Fibroblast of lung (primary cell): ENCODE measurements around the gene TRPM5. TPM values are rescaled to one million over a fixed set of nuclear protein-coding genes. Genes with fewer than 3 reads are reported as not detected.
"Not testable (repeated sequence)": the region's sequence is repeated elsewhere in the genome, so short reads cannot be mapped to it uniquely, and the experiment has no call there.

ENCODE experiments used
- DNase-seq, 2 donors: peaks; one replicate each; pipeline versions ENCODE4 v3.0.0 to v3.0.0-alpha.2; 2010; ENCODE audit warnings: low read depth in 2 of 2
- H2AFZ ChIP-seq: 2 replicates; pipeline ENCODE4 v1.5.1; 2012; ENCODE audit warnings: low read length, control low read depth, inconsistent platforms
- H3K27ac ChIP-seq: 2 replicates; pipeline ENCODE4 v1.5.1; 2011; ENCODE audit warnings: low read length, control low read depth; ENCODE audit not compliant: insufficient read depth
- H3K27me3 ChIP-seq: 2 replicates; pipeline ENCODE4 v1.5.1; 2011; ENCODE audit warnings: mild to moderate bottlenecking, low read length; ENCODE audit not compliant: control insufficient read depth, insufficient read depth
- H3K36me3 ChIP-seq: 2 replicates; pipeline ENCODE4 v1.5.1; 2011; ENCODE audit warnings: low read length; ENCODE audit not compliant: control insufficient read depth, insufficient read depth
- H3K4me1 ChIP-seq: 2 replicates; pipeline ENCODE4 v1.5.1; 2011; ENCODE audit warnings: low read length; ENCODE audit not compliant: control insufficient read depth, insufficient read depth; ENCODE audit errors: extremely low read depth
- H3K4me2 ChIP-seq: 2 replicates; pipeline ENCODE4 v1.5.1; 2011; ENCODE audit warnings: low read length, control low read depth; ENCODE audit not compliant: insufficient read depth; ENCODE audit errors: extremely low read depth
- H3K4me3 ChIP-seq, 4 experiments: fragments of 200-600 bp in 1 of 4; sonication (generic) in 1 of 4; replicated peaks in 1 of 4; 2 replicates each; pipeline ENCODE4 v1.5.1; 2011 to 2016; ENCODE audit warnings: low read length in 4 of 4, low read depth in 3 of 4, mild to moderate bottlenecking in 3 of 4, control low read depth in 2 of 4, inconsistent platforms in 1 of 4, mixed read lengths in 1 of 4; ENCODE audit not compliant: insufficient read depth in 1 of 4; ENCODE audit errors: control extremely low read depth in 1 of 4
- H3K79me2 ChIP-seq: 2 replicates; pipeline ENCODE4 v1.5.1; 2012; ENCODE audit warnings: mild to moderate bottlenecking, low read length, inconsistent platforms; ENCODE audit not compliant: control insufficient read depth, insufficient read depth
- H3K9ac ChIP-seq: 2 replicates; pipeline ENCODE4 v1.5.1; 2011; ENCODE audit warnings: mild to moderate bottlenecking, low read length, control low read depth; ENCODE audit not compliant: insufficient read depth
- H3K9me3 ChIP-seq: 2 replicates; pipeline ENCODE4 v1.5.1; 2012; ENCODE audit warnings: low read depth, low read length; ENCODE audit not compliant: control insufficient read depth, insufficient read depth
- H4K20me1 ChIP-seq: 2 replicates; pipeline ENCODE4 v1.5.1; 2011; ENCODE audit warnings: low read length; ENCODE audit not compliant: control insufficient read depth, insufficient read depth; ENCODE audit errors: extremely low read depth
- EZH2 ChIP-seq: IDR thresholded peaks from 2 replicates; pipeline ENCODE4 v1.5.1; 2012; ENCODE audit warnings: low read length, control low read depth, mild to moderate bottlenecking; ENCODE audit errors: missing control alignments
- polyA plus RNA-seq, 2 donors: library from polyadenylated mRNA; depleted of rRNA in 1 of 2; stranded (reverse) in 1 of 2; unstranded in 1 of 2; fragments of >200 nt; gene quantifications; 2 replicates each; pipeline ENCODE4 v1.2.1, GENCODE V29; 2011 to 2012; ENCODE audit warnings: missing spikeins in 1 of 2
- total RNA-seq: library from RNA; depleted of rRNA; stranded (reverse); fragments of >200 nt; gene quantifications from 2 replicates; pipeline ENCODE4 v1.2.1, GENCODE V29; 2014
- TF ChIP-seq, protein P1 (sequence below), 2 donors: IDR thresholded peaks in 1 of 2; conservative IDR thresholded peaks in 1 of 2; 1 replicate in 1 of 2; 2 replicates in 1 of 2; pipeline ENCODE4 v1.5.1; 2011 to 2012; ENCODE audit warnings: low read length in 2 of 2, control low read depth in 1 of 2, inconsistent platforms in 1 of 2, low read depth in 1 of 2, mild to moderate bottlenecking in 1 of 2

TRPM5 gene
- total and polyA plus RNA-seq, 2 donors (not counting 1 experiment from before 2014, with no cell fraction given): not detected

GRCh38 chr11:2480874-2481220, 36.5 kb upstream of the TRPM5 start:
- DNase-seq: no peak
- no peaks in the 10 kb centered on the region for H4K20me1 ChIP-seq
- no peak overlapping the region for H2AFZ ChIP-seq
- H3K79me2 ChIP-seq: no peaks in the 10 kb centered on the region
- H3K9me3 ChIP-seq: no peaks in the 10 kb centered on the region
- H3K4me2 ChIP-seq: no peak overlapping the region
- no peak overlapping the region for H3K27ac ChIP-seq
- no peaks in the 10 kb centered on the region for H3K4me1 ChIP-seq
- no peak overlapping the region for H3K4me3 ChIP-seq
- TF ChIP-seq EZH2: no peak
- TF ChIP-seq, protein P1, sequence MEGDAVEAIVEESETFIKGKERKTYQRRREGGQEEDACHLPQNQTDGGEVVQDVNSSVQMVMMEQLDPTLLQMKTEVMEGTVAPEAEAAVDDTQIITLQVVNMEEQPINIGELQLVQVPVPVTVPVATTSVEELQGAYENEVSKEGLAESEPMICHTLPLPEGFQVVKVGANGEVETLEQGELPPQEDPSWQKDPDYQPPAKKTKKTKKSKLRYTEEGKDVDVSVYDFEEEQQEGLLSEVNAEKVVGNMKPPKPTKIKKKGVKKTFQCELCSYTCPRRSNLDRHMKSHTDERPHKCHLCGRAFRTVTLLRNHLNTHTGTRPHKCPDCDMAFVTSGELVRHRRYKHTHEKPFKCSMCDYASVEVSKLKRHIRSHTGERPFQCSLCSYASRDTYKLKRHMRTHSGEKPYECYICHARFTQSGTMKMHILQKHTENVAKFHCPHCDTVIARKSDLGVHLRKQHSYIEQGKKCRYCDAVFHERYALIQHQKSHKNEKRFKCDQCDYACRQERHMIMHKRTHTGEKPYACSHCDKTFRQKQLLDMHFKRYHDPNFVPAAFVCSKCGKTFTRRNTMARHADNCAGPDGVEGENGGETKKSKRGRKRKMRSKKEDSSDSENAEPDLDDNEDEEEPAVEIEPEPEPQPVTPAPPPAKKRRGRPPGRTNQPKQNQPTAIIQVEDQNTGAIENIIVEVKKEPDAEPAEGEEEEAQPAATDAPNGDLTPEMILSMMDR (conservative IDR thresholded peaks at IDR 0.05 in 1 of 2, IDR thresholded peaks at IDR 0.05 in 1 of 2; ENCODE audit: low read depth in 1 of 2, low read length in 2 of 2): no peak
- H3K27me3 ChIP-seq: peaks cover 3% of the 10 kb centered on the region
- no peak overlapping the region for H3K9ac ChIP-seq
- H3K36me3 ChIP-seq: no peaks in the 10 kb centered on the region

- H3K4me3 ChIP-seq, H3K9me3 ChIP-seq, H3K79me2 ChIP-seq, H3K27ac ChIP-seq, DNase-seq, H3K27me3 ChIP-seq, H3K4me2 ChIP-seq, H3K4me1 ChIP-seq, H3K36me3 ChIP-seq, H2AFZ ChIP-seq, H4K20me1 ChIP-seq, H3K9ac ChIP-seq: not testable (repeated sequence)
These were observed 36.0 kb upstream of the TRPM5 start for GRCh38 chr11:2480067-2480873.

- DNase-seq: no peak
- no peaks in the 10 kb centered on the region for H4K20me1 ChIP-seq
These were observed 33.6 kb upstream of the TRPM5 start for GRCh38 chr11:2477936-2478335.

More at GRCh38 chr11:2477936-2478335, 33.6 kb upstream of the TRPM5 start:
- TF ChIP-seq, protein P1 (conservative IDR thresholded peaks at IDR 0.05 in 1 of 2, IDR thresholded peaks at IDR 0.05 in 1 of 2; ENCODE audit: low read depth in 1 of 2, low read length in 2 of 2): no peak
- no peak for TF ChIP-seq EZH2
- Histone ChIP-seq H3K4me1 (no peaks in the 10 kb centered on the region), H3K4me3 (no peak overlapping the region), H3K9ac (no peak overlapping the region), H3K27me3 (peaks cover 3% of the 10 kb centered on the region), H3K9me3 (no peaks in the 10 kb centered on the region), H3K36me3 (no peaks in the 10 kb centered on the region), H3K79me2 (no peaks in the 10 kb centered on the region), H2AFZ (no peak overlapping the region), H3K27ac (no peak overlapping the region), H3K4me2 (no peak overlapping the region)
